Measurements from ENCODE around the gene C12orf54. TPM values are rescaled to one million over a fixed set of nuclear protein-coding genes. Genes with fewer than 3 reads are reported as not detected.

The C12orf54 gene
- not detected in 2 replicates for total RNA-seq (ENCODE audit: low replicate concordance)

DNA sequence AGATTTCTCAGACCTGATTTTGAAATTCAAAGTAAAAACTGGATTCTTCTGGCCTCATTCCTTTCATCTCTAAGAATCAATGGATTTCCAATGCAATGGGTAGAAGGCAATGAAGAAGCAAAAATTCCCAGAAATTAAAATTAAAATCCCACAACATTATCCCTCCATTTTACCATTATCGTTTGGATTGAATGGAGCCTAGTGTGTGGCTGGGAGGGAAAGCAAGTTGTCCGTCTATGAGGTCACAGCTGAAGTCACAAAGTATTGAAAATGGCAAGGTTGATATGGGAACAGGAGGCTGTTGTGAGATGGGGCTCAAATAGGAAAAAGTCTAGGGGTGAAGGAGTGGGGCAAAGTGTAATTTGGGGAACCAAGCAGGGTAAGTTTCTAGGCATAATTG, at the start of gene C12orf54:
Gene C12orf54 (plus strand): TSS at position 301 of the 400 bp plus-strand sequence. CDS start 799 bp downstream, outside the sequence.

DNA sequence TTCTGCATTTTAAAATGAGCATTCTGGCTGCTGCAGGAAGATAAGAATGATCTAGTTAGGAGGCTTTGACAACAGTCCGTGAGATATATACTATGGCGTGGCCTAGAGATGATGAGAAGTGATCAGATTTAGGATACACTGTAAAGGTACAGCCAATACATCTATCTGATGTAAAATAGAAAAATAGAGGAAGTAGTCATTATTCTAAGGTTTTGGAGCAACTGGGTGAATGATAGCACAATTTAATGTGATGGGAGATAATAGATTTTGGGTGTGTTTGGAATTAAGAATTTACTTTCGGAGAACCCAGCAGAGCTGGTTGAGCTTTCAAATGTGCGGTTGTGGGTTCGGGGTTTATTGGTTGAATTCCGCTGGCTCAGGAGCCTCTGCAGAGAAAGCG, 10.0 kb upstream of the C12orf54 start, which contains the start of gene ANP32D:
Gene ANP32D (plus strand): TSS at position 301 of the 400 bp plus-strand sequence. CDS start 106 bp downstream, outside the sequence.

DNA sequence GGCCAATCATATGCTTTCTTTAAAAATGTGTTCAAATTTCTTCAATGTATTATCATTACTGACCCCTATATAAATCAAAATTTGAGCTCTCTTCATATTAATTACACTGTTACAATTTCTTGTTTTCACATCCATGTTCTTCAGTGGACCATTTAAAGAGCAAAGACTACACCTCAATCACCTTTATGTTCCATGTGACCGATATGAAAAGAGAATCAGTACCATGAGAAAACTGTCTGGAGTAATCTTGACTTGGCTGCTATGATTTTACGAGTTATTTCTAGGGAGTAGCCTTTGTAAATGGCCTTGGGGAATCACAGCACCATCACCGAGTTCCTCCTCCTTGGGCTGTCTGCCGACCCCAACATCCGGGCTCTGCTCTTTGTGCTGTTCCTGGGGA, 43.0 kb downstream of the C12orf54 start, which contains the start of gene OR8S1:
Gene OR8S1 (plus strand): TSS at position 301 of the 400 bp plus-strand sequence. CDS start 0 bp downstream, at position 301.

Other genes starting within 250 kb of the C12orf54 start
- gene ZNF641, start 131.6 kb upstream of the C12orf54 start, total RNA-seq (ENCODE audit: low replicate concordance) = 8.4 and 18.8 TPM in 2 replicates
- gene ANP32D, start 9.9 kb upstream of the C12orf54 start, total RNA-seq (ENCODE audit: low replicate concordance) = not detected in 2 replicates
- not detected in 2 replicates for gene OR8S1, start 43.1 kb downstream of the C12orf54 start, total RNA-seq (ENCODE audit: low replicate concordance)
- not detected in 2 replicates for gene LALBA, start 87.5 kb downstream of the C12orf54 start, total RNA-seq (ENCODE audit: low replicate concordance)
- gene KANSL2, start 199.7 kb downstream of the C12orf54 start, total RNA-seq (ENCODE audit: low replicate concordance) = 46.3 and 47.9 TPM in 2 replicates
- 16.0 and 23.8 TPM in 2 replicates for gene CCNT1, start 234.2 kb downstream of the C12orf54 start, total RNA-seq (ENCODE audit: low replicate concordance)